OCI-LY7 (cell line): ENCODE measurements around the gene SIK3. TPM values are rescaled to one million over a fixed set of nuclear protein-coding genes. Genes with fewer than 3 reads are reported as not detected.

Experiments
- BruUV-seq: library from RNA; stranded (reverse); fragments of 400-500 nt; replicated peaks from 2 replicates; lab custom pipeline; 2021; lab: Mats Ljungman, UMichigan
- CTCF ChIA-PET: fragments of 300-600 bp; sonication (Branson Sonifier 250); formaldehyde crosslinking; loops from one replicate; lab custom pipeline; 2022; ENCODE audit warnings: antibody characterized with exemption; ENCODE audit not compliant: unreplicated experiment; lab: Charles Lee
- POLR2A ChIA-PET: fragments of 300-600 bp; sonication (Branson Sonifier 250); formaldehyde crosslinking; loops from one replicate; lab custom pipeline; 2022; ENCODE audit warnings: antibody characterized with exemption; lab: Charles Lee
- DNase-seq: peaks from one replicate; pipeline ENCODE4 v3.0.0-alpha.2; 2015; ENCODE audit warnings: low spot score
- H2AFZ ChIP-seq: fragments of 200-600 bp; sonication (generic), shearing (Covaris generic); 2 replicates; pipeline ENCODE4 v1.6.1; 2014; ENCODE audit warnings: mild to moderate bottlenecking, antibody characterized with exemption, low read length, moderate library complexity
- H3K27ac ChIP-seq: fragments of 200-600 bp; sonication (generic); 2 replicates; pipeline ENCODE4 v1.5.1; 2014; ENCODE audit warnings: mixed run types, low read depth, mild to moderate bottlenecking, moderate library complexity, low read length, inconsistent platforms; ENCODE audit not compliant: poor library complexity, severe bottlenecking
- H3K36me3 ChIP-seq: fragments of 200-600 bp; sonication (generic); 2 replicates; pipeline ENCODE4 v1.6.1; 2014; ENCODE audit warnings: mild to moderate bottlenecking, antibody characterized with exemption, low read length, moderate library complexity, mixed read lengths; ENCODE audit not compliant: insufficient read depth
- H3K4me1 ChIP-seq: fragments of 200-600 bp; sonication (generic); 2 replicates; pipeline ENCODE4 v1.5.1; 2014; ENCODE audit warnings: mild to moderate bottlenecking, low read length; ENCODE audit not compliant: insufficient read depth, poor library complexity, severe bottlenecking
- H3K4me2 ChIP-seq: fragments of 200-600 bp; sonication (generic); 2 replicates; pipeline ENCODE4 v1.6.1; 2014; ENCODE audit warnings: mild to moderate bottlenecking, low read length
- H3K4me3 ChIP-seq: fragments of 200-600 bp; sonication (generic); 2 replicates; pipeline ENCODE4 v1.5.1; 2014; ENCODE audit warnings: mild to moderate bottlenecking, low read depth, low read length; ENCODE audit not compliant: poor library complexity, severe bottlenecking
- H3K79me2 ChIP-seq: fragments of 200-600 bp; sonication (generic); 2 replicates; pipeline ENCODE4 v1.6.1; 2016; ENCODE audit warnings: low read depth, mild to moderate bottlenecking, low read length, moderate library complexity, mixed read lengths; ENCODE audit not compliant: insufficient read depth
- H3K9me2 ChIP-seq: fragments of 200-600 bp; sonication (generic); 2 replicates; pipeline ENCODE4 v1.6.1; 2016; ENCODE audit warnings: mild to moderate bottlenecking, low read length, mixed read lengths; ENCODE audit not compliant: insufficient read depth
- H3K9me3 ChIP-seq: fragments of 200-600 bp; sonication (generic); 2 replicates; pipeline ENCODE4 v1.6.1; 2014; ENCODE audit warnings: mild to moderate bottlenecking, mixed run types, low read length, mixed read lengths
- H4K20me1 ChIP-seq: fragments of 200-600 bp; sonication (generic); 2 replicates; pipeline ENCODE4 v1.6.1; 2014; ENCODE audit warnings: mild to moderate bottlenecking, antibody characterized with exemption, low read length, moderate library complexity, mixed read lengths; ENCODE audit not compliant: insufficient read depth
- EZH2phosphoT487 ChIP-seq: fragments of 200-600 bp; sonication (generic); IDR thresholded peaks from 2 replicates; pipeline ENCODE4 v1.6.1; 2018; ENCODE audit warnings: low read depth, borderline replicate concordance, mild to moderate bottlenecking, mixed run types, antibody characterized with exemption, low read length, moderate library complexity, mixed read lengths
- intact Hi-C: fragments of 100-400 bp; cut with micrococcal nuclease; formaldehyde crosslinking; loops from one replicate; pipeline ENCODE4 v1.10.0; 2022; ENCODE audit not compliant: unreplicated experiment
- total RNA-seq, 2 experiments: library from RNA; depleted of rRNA in 1 of 2; stranded (reverse); fragments of >200 nt in 1 of 2; shearing (Covaris generic) in 1 of 2; gene quantifications; 2 replicates each; pipeline ENCODE4 v1.2.3, GENCODE V29; 2014 to 2022
- TF ChIP-seq, protein P1 (sequence below): fragments of 200-600 bp; sonication (generic); conservative IDR thresholded peaks from 2 replicates; pipeline ENCODE4 v1.5.1; 2014; ENCODE audit warnings: mild to moderate bottlenecking, antibody characterized with exemption, low read length, moderate library complexity, mixed read lengths

SIK3 gene
- total RNA-seq, 2 experiments from 2014 or later: 29.3 to 72.9 TPM

DNA sequence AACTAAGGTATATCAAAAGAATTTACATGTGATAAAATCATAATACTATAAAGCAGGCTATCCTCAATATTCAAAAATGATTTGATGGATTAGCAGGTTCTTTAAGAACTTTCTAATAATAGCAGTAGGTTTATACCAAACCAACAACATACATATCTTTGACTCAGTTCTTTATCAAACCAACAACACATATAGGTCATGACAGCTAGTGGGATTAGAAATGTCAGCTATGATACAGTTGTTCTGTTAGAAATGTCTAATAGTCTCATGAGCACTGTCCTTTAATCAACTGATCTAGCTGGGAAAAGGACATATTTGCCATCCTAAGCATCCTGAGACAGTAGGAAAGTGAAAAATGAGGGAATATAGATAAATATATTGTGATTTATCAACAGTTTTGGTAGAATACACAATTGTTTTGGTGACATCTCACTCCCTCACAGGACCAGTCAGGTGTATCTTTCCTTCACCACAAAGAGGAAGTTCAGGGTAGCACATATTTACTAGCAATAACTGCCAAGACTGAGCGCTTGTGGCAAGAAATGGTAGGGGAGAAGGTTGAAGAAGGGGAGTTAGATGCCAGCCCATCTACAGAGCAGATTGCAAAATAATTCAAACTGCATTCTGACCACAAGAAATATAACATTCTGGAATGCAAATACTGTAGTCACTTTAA is 170.0 kb downstream of the SIK3 start:
- TF ChIP-seq EZH2phosphoT487: no peak
- TF ChIP-seq, protein P1, sequence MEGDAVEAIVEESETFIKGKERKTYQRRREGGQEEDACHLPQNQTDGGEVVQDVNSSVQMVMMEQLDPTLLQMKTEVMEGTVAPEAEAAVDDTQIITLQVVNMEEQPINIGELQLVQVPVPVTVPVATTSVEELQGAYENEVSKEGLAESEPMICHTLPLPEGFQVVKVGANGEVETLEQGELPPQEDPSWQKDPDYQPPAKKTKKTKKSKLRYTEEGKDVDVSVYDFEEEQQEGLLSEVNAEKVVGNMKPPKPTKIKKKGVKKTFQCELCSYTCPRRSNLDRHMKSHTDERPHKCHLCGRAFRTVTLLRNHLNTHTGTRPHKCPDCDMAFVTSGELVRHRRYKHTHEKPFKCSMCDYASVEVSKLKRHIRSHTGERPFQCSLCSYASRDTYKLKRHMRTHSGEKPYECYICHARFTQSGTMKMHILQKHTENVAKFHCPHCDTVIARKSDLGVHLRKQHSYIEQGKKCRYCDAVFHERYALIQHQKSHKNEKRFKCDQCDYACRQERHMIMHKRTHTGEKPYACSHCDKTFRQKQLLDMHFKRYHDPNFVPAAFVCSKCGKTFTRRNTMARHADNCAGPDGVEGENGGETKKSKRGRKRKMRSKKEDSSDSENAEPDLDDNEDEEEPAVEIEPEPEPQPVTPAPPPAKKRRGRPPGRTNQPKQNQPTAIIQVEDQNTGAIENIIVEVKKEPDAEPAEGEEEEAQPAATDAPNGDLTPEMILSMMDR: no peak
- peak; percentile 90 for DNase-seq
- peak overlapping the region; percentile 97 for H3K27ac ChIP-seq
- no TSS peak for BruUV-seq
- peaks cover 97% of the 10 kb centered on the region for H3K4me1 ChIP-seq
- H3K4me3 ChIP-seq: peak overlapping the region; percentile 60
- peaks cover 57% of the 10 kb centered on the region; the same call in 1 of the 2 replicates for H3K79me2 ChIP-seq
- H3K4me2 ChIP-seq: peak overlapping the region; percentile 92
- CTCF ChIA-PET: interaction anchor here (0.9 kb wide), 1 partner anchor 166 kb away, joined by 3 read pairs; no protein-coding TSS in a partner anchor
- peaks cover 28% of the 10 kb centered on the region for H3K36me3 ChIP-seq
- H2AFZ ChIP-seq: no peak overlapping the region; the same call in 1 of the 2 replicates
- no peaks in the 10 kb centered on the region for H3K9me2 ChIP-seq
- H3K9me3 ChIP-seq: no peaks in the 10 kb centered on the region; the same call in 1 of the 2 replicates
- no peaks in the 10 kb centered on the region for H4K20me1 ChIP-seq
- intact Hi-C loops: loop anchor here (1.0 to 5.0 kb wide), 2 partner anchors 27 to 46 kb away; no protein-coding TSS in a partner anchor
- POLR2A ChIA-PET: interaction anchor here (1.0 to 4.5 kb wide), 8 partner anchors 9 to 170 kb away, joined by 3 to 90 read pairs (median 20); partner anchors contain the start of gene SIK3

DNA sequence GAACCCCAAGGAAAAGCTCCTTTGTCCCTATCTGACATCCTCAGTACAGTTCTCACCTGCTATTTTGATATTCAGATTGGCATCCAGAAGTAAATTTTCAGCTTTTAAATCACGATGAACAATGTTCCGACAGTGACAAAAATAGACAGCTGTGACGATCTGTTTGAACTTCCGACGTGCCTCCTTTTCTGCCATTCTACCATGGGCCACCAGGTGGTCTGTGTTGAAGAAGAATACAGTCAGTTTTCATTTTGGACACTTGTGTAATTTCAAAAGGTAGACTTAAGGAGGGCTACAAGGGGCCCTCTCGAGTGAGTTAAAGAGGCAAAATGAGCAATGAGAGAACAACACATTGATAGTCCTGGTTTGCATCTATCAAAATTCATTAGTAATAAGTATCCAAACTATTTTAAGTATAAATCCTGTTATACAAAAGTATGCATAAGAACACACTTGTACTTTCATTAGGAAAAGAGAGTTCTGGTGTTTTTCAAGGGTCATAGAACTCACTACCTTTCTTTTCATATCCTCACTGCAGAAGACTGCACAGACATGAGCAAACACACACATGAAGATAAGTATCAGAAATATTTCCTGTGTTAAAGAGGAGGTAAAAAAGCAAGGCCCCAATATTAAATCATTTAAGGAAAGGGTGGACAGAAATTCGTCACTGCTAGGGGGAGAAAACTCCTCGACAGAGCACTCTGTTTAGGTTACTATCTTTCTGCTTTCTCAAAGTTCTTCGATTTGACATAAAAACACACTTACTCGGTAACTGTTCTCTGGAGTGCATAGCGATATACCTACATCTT is 170.9 kb downstream of the SIK3 start:
- TF ChIP-seq, protein P1: peak; percentile 82
- TF ChIP-seq EZH2phosphoT487: no peak
- H2AFZ ChIP-seq: peak overlapping the region; percentile 20; the same call in 1 of the 2 replicates
- peaks cover 57% of the 10 kb centered on the region; the same call in 1 of the 2 replicates for H3K79me2 ChIP-seq
- H3K9me3 ChIP-seq: no peaks in the 10 kb centered on the region
- peaks cover 30% of the 10 kb centered on the region for H3K36me3 ChIP-seq
- H3K4me3 ChIP-seq: peak overlapping the region; percentile 60
- peaks cover 93% of the 10 kb centered on the region for H3K4me1 ChIP-seq
- CTCF ChIA-PET: interaction anchor here (0.7 kb wide), 1 partner anchor 66 kb away, joined by 3 read pairs; no protein-coding TSS in a partner anchor
- H3K27ac ChIP-seq: peak overlapping the region; percentile 97
- no peaks in the 10 kb centered on the region for H3K9me2 ChIP-seq
- BruUV-seq: no TSS peak
- POLR2A ChIA-PET: interaction anchor here (0.7 to 4.5 kb wide), 11 partner anchors 9 to 252 kb away, joined by 3 to 90 read pairs (median 5); no protein-coding TSS in a partner anchor
- peak overlapping the region; percentile 92 for H3K4me2 ChIP-seq
- peak; percentile 88 for DNase-seq
- intact Hi-C loops: loop anchor here (1.0 to 5.0 kb wide), 2 partner anchors 45 to 169 kb away; no protein-coding TSS in a partner anchor
- no peaks in the 10 kb centered on the region for H4K20me1 ChIP-seq
